K562 (cell line): ENCODE data around the gene MATR3. TPM values are rescaled to one million over a fixed set of nuclear protein-coding genes. Genes with fewer than 3 reads are reported as not detected.

Source experiments
- BHLHE40 ChIP-seq: IDR thresholded peaks from 2 replicates; pipeline ENCODE4 v1.6.1; 2011; ENCODE audit warnings: low read length, improper control_type of control experiment
- BRD4 ChIP-seq: fragments of 200-600 bp; sonication (generic); IDR thresholded peaks from 2 replicates; pipeline ENCODE4 v1.6.1; 2017; ENCODE audit warnings: inconsistent platforms
- HDAC2 ChIP-seq: fragments of 450-650 bp; IDR thresholded peaks from 2 replicates; pipeline ENCODE4 v1.6.1; 2016; ENCODE audit warnings: mild to moderate bottlenecking
- JUN ChIP-seq, 2 experiments: sonication (generic) in 1 of 2; formaldehyde crosslinking in 1 of 2; IDR thresholded peaks; 2 replicates each; pipeline versions ENCODE4 v1.6.1 to v1.8.0; 2012 to 2022; ENCODE audit warnings: borderline replicate concordance in 2 of 2, mild to moderate bottlenecking in 2 of 2, improper control_type of control experiment in 1 of 2, low read depth in 1 of 2, low read length in 1 of 2, missing genetic modification reagents in 1 of 2
- KDM1A ChIP-seq, 2 experiments: fragments of 450-650 bp; IDR thresholded peaks; 2 replicates each; pipeline ENCODE4 v1.6.1; 2016; ENCODE audit warnings: mild to moderate bottlenecking in 2 of 2
- MCM2 ChIP-seq: fragments of 450-650 bp; IDR thresholded peaks from 2 replicates; pipeline ENCODE4 v1.6.1; 2017; ENCODE audit warnings: low read depth, mild to moderate bottlenecking
- POLR2B ChIP-seq: fragments of 450-650 bp; IDR thresholded peaks from 2 replicates; pipeline ENCODE4 v1.6.1; 2018; ENCODE audit warnings: low read depth; ENCODE audit not compliant: partially characterized antibody
- PTBP1 ChIP-seq: fragments of 200-400 bp; formaldehyde crosslinking; IDR thresholded peaks from 2 replicates; pipeline ENCODE4 v1.6.1; 2017; ENCODE audit warnings: low read depth, low read length
- RBM25 ChIP-seq: fragments of 200-400 bp; formaldehyde crosslinking; IDR thresholded peaks from 2 replicates; pipeline ENCODE4 v1.6.1; 2018; ENCODE audit warnings: low read length, low read depth, moderate library complexity; ENCODE audit not compliant: severe bottlenecking
- SMARCA5 ChIP-seq: fragments of 450-650 bp; IDR thresholded peaks from 2 replicates; pipeline ENCODE4 v1.6.1; 2016
- ZNF3 ChIP-seq: fragments of 250-450 bp; sonication (Bioruptor Pico); IDR thresholded peaks from 2 replicates; pipeline ENCODE4 v1.5.0; 2021; ENCODE audit warnings: mild to moderate bottlenecking, moderate library complexity
- ZNF408 ChIP-seq: fragments of 250-450 bp; sonication (Bioruptor Pico); IDR thresholded peaks from 2 replicates; pipeline ENCODE4 v1.4.0; 2020; ENCODE audit warnings: low read depth, mild to moderate bottlenecking, moderate library complexity
- polyA plus RNA-seq, 8 experiments: library from polyadenylated mRNA; depleted of rRNA in 4 of 8; stranded (reverse) in 5 of 8; unstranded in 3 of 8; fragments of >200 nt; fragmentation: Nextera tagmentation in 2 of 8; fragmentation: Illumina TruSeq in 1 of 8; extraction: Ambion mirVana in 2 of 8; extraction: Trizol in 1 of 8; gene quantifications; 2 replicates each; pipeline versions ENCODE4 v1.2.1 to v1.2.3, GENCODE V29; 2011 to 2014; ENCODE audit warnings: inconsistent platforms in 1 of 8, missing spikeins in 1 of 8
- total RNA-seq, 7 experiments: library from RNA; depleted of rRNA in 6 of 7; stranded (reverse); fragments of >200 nt in 6 of 7; fragmentation: Illumina TruSeq in 2 of 7; extraction: Trizol in 2 of 7; gene quantifications; 2 replicates each; pipeline versions ENCODE4 v1.2.1 to v1.2.3, GENCODE V29; 2011 to 2021; ENCODE audit warnings: low replicate concordance in 1 of 7
- TF ChIP-seq, protein P1 (sequence below): fragments of 450-650 bp; IDR thresholded peaks from 2 replicates; pipeline ENCODE4 v1.7.1; 2018; ENCODE audit warnings: mild to moderate bottlenecking, low read depth; ENCODE audit not compliant: partially characterized antibody
- TF ChIP-seq, protein P2 (sequence below): IDR thresholded peaks from 3 replicates; pipeline ENCODE4 v1.6.1; 2011; ENCODE audit warnings: borderline replicate concordance, mild to moderate bottlenecking, moderate library complexity; ENCODE audit not compliant: insufficient read length; ENCODE audit errors: extremely low read depth
- TF ChIP-seq, protein P3 (sequence below): fragments of 250-450 bp; sonication (Bioruptor Pico); IDR thresholded peaks from 2 replicates; pipeline ENCODE4 v1.5.0; 2022; ENCODE audit warnings: mild to moderate bottlenecking

The MATR3 gene
- total and polyA plus RNA-seq, 9 of the 15 experiments (the other 6 are each of a cell fraction or from before 2014, with no cell fraction given) = 150 to 425 (median 263) TPM

DNA sequence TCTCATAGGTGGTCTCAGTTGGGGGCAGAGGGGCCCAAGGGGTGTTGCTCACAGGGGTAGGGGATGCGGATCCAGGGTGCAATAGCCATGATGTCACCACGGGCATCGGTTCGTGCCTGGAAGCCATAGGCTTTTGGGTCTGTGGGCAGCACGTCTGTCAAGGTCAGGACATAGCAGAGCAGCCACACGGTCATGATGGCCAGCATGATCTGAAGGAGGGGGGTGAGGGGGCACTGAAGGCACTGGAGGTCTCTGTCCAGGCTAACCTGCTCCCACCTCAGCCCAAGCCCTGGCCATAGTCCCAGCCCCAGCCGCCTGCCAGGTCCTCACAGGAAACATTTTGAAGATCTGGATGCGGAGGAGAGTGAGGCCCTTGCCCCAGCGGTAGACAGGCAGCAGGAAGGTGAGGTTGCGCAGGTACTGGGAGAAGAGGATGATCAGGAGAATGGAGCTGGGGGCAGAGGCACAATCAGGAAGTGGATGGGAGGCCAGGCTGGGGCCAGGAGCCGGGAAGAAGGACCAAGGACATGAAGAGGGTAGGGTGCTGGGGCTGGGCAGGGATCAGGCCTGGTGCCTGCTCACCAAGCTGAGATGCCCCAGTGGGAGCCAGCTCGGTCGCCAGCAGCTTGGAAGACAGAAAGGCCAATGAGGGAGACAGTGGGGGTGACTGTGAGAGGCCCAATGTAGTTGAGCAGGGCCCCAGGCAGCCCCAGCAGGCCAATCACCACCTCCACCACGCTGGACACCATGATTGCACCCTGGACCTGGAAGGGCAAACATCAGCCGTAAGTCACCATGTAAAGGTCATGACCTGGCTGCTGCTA lies 86.3 kb downstream of the MATR3 start (continued):
- TF ChIP-seq, protein P1, sequence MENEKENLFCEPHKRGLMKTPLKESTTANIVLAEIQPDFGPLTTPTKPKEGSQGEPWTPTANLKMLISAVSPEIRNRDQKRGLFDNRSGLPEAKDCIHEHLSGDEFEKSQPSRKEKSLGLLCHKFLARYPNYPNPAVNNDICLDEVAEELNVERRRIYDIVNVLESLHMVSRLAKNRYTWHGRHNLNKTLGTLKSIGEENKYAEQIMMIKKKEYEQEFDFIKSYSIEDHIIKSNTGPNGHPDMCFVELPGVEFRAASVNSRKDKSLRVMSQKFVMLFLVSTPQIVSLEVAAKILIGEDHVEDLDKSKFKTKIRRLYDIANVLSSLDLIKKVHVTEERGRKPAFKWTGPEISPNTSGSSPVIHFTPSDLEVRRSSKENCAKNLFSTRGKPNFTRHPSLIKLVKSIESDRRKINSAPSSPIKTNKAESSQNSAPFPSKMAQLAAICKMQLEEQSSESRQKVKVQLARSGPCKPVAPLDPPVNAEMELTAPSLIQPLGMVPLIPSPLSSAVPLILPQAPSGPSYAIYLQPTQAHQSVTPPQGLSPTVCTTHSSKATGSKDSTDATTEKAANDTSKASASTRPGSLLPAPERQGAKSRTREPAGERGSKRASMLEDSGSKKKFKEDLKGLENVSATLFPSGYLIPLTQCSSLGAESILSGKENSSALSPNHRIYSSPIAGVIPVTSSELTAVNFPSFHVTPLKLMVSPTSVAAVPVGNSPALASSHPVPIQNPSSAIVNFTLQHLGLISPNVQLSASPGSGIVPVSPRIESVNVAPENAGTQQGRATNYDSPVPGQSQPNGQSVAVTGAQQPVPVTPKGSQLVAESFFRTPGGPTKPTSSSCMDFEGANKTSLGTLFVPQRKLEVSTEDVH = no peak
- TF ChIP-seq JUN (IDR thresholded peaks at IDR 0.05; ENCODE audit: borderline replicate concordance, low read depth, low read length) (no peak), JUN (CRISPR knock-in tag; IDR thresholded peaks at IDR 0.05; ENCODE audit: borderline replicate concordance) (no peak), BHLHE40 (no peak), MCM2 (no peak), PTBP1 (peak; percentile 92), POLR2B (no peak), BRD4 (no peak), KDM1A (IDR thresholded peaks at IDR 0.05) (peak in 1 of 2 experiments; percentile 59; a peak in 1 of 4 replicates), RBM25 (peak; percentile 95), ZNF408 (CRISPR knock-in tag) (no peak), ZNF3 (CRISPR knock-in tag) (no peak), HDAC2 (0 out of 2 replicates have a peak, but pooled peaks have one; percentile 31), SMARCA5 (peak; percentile 87; the same call in 1 of the 2 replicates)
- TF ChIP-seq, protein P2, sequence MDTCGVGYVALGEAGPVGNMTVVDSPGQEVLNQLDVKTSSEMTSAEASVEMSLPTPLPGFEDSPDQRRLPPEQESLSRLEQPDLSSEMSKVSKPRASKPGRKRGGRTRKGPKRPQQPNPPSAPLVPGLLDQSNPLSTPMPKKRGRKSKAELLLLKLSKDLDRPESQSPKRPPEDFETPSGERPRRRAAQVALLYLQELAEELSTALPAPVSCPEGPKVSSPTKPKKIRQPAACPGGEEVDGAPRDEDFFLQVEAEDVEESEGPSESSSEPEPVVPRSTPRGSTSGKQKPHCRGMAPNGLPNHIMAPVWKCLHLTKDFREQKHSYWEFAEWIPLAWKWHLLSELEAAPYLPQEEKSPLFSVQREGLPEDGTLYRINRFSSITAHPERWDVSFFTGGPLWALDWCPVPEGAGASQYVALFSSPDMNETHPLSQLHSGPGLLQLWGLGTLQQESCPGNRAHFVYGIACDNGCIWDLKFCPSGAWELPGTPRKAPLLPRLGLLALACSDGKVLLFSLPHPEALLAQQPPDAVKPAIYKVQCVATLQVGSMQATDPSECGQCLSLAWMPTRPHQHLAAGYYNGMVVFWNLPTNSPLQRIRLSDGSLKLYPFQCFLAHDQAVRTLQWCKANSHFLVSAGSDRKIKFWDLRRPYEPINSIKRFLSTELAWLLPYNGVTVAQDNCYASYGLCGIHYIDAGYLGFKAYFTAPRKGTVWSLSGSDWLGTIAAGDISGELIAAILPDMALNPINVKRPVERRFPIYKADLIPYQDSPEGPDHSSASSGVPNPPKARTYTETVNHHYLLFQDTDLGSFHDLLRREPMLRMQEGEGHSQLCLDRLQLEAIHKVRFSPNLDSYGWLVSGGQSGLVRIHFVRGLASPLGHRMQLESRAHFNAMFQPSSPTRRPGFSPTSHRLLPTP = peak; percentile 67
- TF ChIP-seq, protein P3, sequence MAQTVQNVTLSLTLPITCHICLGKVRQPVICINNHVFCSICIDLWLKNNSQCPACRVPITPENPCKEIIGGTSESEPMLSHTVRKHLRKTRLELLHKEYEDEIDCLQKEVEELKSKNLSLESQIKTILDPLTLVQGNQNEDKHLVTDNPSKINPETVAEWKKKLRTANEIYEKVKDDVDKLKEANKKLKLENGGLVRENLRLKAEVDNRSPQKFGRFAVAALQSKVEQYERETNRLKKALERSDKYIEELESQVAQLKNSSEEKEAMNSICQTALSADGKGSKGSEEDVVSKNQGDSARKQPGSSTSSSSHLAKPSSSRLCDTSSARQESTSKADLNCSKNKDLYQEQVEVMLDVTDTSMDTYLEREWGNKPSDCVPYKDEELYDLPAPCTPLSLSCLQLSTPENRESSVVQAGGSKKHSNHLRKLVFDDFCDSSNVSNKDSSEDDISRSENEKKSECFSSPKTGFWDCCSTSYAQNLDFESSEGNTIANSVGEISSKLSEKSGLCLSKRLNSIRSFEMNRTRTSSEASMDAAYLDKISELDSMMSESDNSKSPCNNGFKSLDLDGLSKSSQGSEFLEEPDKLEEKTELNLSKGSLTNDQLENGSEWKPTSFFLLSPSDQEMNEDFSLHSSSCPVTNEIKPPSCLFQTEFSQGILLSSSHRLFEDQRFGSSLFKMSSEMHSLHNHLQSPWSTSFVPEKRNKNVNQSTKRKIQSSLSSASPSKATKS = no peak
